Coronary artery (tissue), 2 donors: ENCODE measurements around the gene GK.

Experiments
- DNase-seq: peaks from one replicate; pipeline ENCODE4 v3.0.0-alpha.2; 2017; ENCODE audit warnings: low spot score
- H3K27ac ChIP-seq, 2 donors: fragments of 200-600 bp; sonication (generic); one replicate each; pipeline ENCODE4 v1.5.1; 2016 to 2019
- H3K4me3 ChIP-seq: fragments of 200-600 bp; sonication (generic); 2 replicates; pipeline ENCODE4 v1.5.1; 2016; ENCODE audit warnings: mild to moderate bottlenecking, moderate library complexity
- CTCF ChIP-seq: fragments of 200-600 bp; sonication (generic); IDR thresholded peaks from one replicate; pipeline ENCODE4 v1.5.1; 2019; ENCODE audit warnings: antibody characterized with exemption

Gene GK

GRCh38 chrX:30779453-30780030, 126.3 kb downstream of the GK start:
- no peak overlapping the region for H3K27ac ChIP-seq
- TF ChIP-seq CTCF, result no peak
- no peak overlapping the region for H3K4me3 ChIP-seq
- no peak for DNase-seq
